Activated T-helper 1 cell treated with Interleukin-2 at 50 U/mL for 16 hours (primary cell): ENCODE data around the gene CDH22.

Source experiments
- DNase-seq: peaks from one replicate; pipeline ENCODE4 v3.0.0-alpha.2; 2020; ENCODE audit warnings: low read depth

Gene CDH22

DNA sequence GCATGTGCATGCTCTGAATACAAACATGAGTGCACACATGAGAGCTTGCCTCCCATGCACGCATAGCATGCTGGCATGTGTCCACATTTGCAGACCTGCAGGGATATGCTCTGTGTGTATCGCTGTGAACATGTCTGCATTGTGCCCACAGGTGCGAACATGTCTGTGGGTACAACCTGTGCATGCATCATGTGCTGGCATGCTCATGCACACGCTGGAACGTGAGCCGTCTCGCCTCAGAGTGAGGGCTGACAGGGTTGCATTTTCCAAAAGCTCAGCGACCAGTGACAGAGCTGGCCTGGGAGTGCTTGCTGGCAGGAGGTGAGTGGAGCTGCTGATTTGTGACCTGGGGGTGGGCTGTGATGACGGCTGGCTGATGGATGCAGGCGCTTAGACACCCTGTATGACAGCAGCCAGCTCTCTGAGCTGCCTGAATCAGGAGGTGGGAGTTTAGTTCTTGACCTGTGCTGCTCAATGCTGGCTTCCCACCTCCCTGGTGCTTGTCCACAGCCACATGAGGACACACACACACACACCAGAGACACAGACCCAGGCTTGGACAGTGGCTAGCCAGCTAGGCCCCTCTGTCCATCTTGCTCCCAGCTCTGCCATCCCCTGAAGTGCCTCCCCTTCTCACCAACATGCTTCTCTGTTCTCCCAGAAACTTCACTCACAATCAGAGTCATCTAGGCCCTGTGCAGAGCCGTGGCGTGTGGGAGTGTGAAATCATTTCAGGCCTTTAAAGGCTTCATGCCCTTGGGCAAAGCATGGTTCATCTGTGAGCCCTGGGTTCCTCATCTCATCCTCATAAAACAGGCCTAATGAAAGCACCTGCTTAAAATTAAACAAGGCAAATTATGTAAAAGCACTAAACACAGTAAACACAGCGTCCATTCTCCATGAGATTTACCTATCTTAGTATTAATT is 138.8 kb downstream of the CDH22 start:
- no peak for DNase-seq

DNA sequence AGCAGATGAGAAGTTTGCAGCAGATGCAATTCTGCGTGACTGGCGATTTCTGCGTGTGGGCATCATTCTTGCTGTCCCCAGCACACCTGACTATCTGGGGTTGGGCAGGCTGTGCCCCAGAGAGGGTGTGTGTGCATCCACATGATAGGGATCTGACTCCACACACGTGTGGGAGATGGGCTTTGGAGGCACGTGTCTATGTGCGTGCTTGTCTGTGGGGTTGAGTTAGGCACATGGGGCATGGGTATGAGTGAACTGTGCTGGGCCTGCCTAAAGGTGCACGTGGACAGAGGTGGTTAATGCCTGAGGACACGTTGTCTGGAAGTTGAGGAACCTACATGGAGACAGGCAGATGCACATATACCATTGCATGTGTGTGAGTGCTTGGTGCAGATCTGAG is 139.9 kb downstream of the CDH22 start:
- DNase-seq, result no peak

DNA sequence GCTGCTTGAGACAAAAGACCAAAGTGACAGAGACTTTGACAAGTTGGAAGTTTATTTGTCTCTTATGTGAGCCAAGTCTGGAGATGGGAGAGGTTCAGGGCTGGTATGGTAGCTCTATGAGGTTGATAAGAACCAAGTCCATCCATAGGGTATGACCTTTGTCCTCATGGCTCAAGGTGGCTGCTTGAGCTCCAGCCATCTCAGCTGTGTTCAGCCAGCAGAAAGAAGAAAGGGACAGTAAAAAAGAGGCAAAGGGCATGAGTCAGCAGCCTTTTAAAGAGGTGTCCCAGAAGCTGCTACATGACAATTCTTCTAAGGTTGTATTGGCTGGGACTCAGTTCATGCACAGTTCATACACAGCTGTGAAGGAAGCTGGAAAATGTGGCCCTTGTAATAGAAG is 141.2 kb downstream of the CDH22 start:
- no peak for DNase-seq

DNA sequence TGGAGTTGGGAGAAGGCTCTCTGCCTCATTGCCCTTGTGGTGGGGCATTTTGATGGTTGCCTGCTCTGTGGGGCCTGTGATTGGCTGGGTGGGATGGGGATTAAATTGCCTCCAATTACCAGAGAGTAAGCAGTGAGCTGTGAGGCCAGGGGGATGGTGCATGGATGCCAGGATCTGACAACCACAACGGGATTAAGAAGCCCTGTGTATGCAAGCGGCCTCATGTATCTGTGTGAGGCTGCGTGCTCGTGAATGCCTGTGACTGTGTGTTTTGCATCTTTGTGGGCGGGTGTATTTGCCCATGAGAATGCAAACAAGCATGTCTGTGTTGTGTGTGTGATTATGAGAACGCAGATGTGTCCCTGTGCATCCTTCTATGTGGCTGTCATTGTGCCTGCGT is 144.0 kb downstream of the CDH22 start:
- no peak for DNase-seq

DNA sequence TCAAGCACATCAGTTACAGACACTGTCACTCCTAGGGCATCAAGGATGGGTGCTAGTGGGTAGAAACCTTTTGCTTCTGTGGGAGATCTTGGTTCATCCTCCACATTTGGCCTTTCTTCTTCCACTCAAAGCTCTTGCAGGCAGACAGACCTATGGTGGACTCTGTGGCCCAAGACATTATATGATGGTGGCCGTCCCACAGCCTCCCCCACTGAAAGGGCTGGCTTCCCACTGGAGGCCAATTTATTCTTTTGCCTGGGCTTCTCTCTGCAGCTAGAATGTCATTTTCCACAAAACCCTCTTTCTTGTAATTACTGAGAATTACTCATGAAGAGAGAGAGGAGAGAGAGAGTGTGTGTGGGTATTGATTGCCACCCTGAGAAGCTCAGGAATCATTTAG is 146.4 kb downstream of the CDH22 start:
- no peak for DNase-seq

DNA sequence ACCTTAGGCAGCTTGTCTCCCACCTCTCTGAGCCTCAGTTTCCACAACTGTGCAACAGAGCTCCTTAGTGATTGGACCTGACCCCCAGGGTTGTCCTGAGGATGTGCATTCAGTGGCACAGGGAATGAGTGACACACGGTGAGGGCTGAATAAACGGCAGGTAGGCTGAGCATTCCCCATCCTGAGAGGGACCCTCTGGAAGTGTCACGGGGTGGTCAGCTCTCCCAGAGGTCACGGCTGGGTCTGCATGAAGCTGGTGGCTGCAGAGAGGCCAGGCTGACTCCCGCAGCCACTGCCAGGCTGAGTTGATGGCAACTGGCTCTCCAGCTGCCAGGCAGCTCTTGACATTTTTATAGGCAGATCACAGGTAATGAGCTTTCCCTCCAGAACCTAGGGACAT is 147.6 kb downstream of the CDH22 start:
- no peak for DNase-seq

DNA sequence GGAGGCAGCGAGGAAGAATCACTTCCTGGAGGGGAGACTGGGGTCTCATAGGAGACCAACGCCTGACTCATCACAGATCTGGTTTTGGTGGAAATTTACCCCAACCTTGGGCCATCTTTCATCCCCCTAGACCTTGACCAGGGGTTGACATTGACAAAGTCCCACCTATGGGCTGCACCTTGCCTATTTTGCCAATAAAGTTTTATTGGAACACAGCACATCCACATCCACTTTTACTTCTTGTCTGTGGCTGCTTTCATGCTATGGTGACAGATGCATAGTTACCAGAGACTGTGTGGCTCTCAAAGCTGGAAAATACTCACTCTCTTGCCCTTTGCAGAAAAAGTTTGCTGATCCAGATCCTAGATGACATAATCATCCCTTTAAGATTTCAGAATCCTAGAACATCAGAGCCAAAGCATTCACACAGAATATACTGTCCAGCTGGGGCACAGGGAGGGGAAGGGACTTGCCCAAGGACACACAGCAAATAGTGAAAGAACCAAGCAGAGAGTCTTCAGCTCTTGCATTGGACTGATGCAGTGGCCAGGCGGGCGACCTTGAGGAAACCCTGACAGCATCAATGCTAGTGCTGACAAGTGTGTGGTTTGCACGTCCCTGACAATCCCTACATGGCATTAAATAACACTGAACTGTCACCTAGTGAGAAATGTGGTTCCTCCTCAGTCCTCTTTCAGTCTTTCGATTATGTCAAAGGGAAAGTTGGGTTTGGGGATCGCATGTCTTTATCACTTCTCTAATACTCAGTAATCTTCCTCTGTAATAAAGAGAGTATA is 149.0 kb downstream of the CDH22 start:
- no peak for DNase-seq

DNA sequence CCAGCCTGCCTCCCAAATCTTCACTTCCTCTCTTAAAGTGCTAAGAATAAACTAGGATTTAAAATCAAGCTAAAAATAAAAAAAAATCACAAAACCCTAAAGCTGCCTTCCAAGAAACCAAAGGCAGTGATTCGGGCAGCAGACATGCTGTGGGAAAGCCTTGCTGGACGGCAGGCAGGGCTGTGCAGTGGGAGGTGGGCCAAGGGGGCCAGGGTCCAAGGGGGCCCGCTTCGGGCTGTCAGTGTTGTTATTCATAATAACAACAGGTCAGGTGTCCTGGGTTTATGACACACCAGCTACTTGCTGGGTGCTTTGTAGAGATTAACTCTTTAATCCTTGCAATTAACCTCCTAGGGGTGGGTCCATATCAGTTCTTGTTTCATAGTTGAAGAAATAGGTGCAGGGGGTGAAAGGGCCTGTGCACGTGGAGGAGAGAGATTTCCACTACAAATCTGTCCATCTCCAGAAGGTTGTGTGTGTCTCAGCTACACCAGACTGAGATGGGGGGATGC is 149.8 kb downstream of the CDH22 start:
- no peak for DNase-seq

DNA sequence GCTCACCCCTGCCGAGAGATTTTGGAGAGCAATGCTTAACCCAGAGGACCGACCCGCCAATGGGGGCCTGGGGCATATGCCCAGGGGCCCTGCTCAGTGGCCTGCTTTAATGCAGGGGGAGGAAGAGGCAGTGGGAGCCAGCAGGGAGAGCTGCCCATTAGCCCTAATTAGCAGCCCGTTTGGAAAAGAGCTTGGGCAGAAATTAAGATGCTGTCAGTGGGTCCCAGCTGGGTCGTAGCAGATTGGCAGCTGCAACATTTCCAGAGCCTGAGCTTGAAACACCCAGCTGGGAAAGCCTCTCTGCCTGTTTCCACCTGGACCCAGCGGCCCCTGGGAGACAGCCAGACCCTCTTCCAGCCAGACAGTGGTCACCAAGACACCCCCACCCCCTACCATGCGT is 150.7 kb downstream of the CDH22 start:
- DNase-seq, result no peak

DNA sequence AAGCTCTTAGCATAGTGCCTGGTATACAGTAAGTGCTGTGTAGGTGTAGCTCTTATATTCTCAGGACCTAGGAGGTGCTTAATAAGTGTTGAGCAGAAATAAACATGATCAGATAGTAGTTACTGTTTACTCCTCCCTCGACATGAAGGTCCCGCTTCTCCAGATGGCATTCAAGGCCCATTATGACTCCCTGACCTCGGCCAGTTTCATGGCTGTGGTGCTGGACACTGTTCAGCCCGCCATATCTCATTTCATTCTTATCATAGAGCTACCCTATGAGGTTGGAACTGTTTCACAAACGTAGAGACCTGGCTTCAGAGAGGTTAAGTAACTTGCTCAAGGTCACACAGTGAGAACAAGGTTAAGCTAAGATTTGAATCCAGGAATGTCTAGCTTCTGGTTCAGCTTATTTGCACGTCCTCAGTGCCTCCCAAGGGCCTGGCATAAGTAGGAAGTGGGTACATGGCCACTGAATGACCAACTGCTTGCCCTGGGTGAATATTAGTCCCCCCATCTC is 151.2 kb downstream of the CDH22 start:
- DNase-seq, result no peak

DNA sequence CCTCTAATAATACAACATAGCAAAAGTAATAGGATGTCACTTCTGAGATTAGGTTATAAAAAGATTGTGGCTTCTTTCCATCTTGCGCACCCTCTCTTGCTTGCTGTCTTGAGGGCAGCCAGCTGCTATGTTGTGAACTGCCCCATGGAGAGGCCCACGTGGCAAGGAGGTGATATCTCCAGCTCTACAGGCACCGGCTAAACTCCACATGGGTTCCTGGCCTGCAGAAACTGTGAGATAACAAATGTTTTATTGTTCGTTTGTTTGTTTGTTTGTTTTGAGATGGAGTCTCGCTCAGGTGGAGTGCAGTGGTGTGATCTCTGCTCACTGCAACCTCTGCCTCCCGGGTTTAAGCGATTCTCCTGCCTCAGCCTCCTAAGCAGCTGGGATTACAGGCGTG is 152.2 kb downstream of the CDH22 start:
- no peak for DNase-seq

DNA sequence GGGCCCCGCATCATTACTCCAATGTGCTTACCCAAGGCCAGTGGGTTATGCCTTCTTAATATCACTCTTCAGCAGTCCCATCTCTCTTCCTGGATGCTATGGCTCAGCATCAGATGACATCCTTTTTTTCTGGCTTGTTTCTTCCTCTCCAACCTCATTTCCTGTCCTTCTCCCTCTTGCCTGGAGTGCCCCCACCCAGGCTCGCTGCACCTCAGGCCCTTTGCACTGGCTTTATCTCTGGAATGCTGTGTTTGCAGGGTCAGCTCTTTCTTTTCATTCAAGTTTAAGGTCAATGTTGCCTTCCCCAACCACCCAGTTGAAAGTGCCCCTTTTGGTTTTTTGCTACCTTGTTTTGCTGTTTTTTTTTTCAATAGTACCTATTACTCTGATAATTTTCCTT is 153.5 kb downstream of the CDH22 start:
- DNase-seq, result no peak

DNA sequence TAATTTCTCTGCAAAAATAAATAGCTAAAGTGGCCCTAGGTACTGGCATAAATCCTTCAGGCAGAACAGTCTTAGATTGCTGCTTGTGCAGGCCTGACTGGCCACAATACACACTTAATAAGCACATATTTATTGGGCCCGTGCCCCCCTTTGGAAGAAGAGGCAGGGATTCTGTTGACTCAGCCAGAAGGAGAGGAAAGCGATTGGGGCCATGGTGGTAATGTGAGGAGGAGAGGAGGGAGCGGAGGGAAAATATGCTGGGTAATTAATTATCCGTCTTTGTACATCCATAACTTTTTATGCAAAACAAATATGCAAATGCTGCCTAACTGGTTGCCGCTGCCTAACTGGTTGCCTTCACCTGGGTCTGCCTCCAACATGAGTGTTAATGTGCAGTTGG is 154.0 kb downstream of the CDH22 start:
- DNase-seq, result no peak

DNA sequence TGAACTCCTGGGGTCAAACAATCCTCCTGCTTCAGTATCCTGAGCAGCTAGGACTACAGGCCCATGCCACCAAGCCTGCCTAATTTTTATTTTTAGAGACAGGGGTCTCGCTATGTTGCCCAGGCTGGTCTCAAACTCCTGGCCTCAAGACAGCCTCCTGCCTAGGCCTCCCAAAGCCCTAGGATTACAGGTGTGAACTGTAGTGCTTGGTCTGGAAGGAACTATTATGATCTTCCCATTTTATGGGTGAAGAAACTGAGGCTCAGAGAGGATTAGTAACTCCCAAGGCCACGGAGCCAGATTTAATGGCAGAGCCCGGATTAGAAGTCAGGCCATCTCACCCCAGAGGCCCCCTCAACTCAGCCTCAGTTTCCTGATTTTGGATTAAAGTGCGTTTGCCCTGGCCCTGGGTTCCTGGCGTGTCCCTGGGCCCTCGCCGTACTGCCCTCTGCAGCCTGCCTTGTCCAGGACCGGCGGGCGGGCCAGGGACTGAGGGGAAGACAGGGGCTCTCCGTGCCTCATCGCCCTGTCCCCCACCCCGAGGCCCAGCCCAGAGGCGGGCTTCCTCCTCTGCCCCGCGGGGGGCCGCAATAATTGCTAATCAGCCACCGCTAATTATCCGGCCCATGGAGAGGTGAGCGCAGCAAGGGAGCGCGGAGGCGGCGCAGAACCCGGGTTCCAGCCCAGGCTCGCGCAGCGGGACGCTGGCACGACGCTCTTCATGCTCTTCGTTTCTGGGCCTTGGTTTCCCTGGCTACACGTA is 155.3 kb downstream of the CDH22 start:
- no peak for DNase-seq

DNA sequence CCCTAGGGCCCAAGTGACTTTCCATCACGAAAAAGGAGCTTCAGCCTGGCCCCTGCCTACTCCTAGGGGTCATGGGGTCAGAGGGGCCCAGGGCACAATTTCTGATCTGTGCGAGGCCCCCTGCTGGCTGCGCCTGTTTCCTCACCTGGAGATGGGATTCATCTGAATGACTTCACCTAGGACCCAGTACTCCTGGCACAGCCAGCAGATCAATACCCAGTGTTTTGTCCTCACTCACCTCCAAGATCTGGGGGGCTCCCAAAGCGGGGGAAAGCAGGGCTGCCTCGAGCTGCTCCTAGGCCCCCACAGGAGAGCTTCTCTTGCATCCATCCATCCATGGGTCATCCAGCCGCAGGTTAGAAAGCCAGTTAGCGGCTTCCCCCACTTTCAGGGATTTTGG is 156.4 kb downstream of the CDH22 start:
- DNase-seq, result no peak

DNA sequence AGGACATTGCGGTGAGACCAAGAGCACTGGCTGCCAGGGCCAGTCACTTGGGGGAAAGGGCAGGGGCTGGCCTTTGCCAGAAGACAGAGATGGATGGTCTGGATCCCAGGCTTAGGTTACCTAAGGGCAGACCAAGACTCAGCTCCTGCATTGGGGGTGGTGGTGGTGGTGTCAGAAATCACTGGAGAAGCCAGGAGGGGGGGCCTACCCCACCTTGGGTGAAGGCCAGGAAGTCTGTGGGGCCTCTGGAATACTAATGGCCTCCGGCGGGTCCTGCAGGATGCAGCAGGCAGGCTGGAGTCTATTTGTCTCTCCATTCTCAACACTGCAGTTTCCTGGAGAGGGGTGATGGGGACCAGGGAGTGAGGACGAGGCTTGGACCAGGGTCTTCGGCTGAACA is 157.4 kb downstream of the CDH22 start:
- no peak for DNase-seq

DNA sequence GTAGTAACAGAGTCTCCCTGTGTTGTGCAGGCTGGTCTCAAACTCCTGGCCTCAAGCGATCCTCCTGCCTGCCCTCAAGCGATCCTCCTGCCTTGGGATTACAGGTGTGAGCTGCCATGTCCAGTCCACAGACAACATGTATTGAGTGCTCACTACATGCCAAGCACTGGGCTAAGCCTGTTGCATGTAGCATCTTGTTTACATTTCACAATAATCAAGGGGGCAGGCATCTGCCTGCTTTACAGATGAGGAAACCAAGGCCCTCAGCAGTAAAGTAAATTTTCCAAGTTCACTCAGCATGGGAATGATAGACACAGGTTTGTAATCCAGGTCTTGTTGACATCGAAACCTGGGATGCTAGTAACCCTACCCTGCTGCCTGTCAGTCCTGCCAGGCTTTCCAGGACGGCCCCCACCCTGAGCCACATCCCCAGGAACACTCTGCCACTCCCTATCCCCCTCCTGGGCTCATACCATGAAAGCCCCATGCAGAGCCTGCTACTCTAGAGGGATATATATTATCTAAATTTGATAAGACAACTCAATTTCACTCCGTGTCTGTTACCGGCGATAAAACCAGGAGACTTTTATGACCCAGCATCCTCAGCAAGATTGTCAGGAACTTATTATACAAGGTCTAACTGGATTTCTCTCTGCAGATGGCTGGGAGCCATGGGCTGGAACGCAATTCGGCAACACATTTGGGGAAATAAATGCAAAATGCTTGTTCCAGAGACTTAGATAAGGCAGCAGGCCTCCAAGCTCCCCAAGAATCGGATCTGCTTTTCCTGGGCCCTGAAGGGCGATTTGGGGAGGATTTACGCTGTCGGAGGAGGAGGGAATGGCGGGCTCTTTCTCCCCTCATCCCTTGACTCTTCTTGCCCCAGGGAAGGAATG is 159.7 kb downstream of the CDH22 start:
- DNase-seq, result no peak

DNA sequence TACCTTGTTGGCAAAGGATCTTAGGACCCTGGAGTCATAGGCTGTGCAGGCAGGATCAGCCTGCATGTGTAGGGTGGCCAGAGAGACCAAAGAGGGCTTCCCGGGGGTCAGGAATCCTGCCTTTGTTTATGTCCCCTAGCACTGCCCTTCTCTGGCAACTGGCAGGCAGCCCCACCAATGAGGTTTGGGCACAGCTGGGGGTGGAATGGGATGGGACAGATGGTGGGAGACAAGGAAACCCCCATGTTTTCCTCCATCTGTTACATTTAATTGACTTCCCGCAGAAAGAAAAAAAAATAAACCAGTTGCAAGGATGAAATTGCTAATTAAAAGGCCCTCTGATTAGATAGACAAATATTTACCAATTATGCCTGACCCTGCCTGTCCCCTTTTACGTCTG is 162.6 kb downstream of the CDH22 start:
- DNase-seq, result no peak

DNA sequence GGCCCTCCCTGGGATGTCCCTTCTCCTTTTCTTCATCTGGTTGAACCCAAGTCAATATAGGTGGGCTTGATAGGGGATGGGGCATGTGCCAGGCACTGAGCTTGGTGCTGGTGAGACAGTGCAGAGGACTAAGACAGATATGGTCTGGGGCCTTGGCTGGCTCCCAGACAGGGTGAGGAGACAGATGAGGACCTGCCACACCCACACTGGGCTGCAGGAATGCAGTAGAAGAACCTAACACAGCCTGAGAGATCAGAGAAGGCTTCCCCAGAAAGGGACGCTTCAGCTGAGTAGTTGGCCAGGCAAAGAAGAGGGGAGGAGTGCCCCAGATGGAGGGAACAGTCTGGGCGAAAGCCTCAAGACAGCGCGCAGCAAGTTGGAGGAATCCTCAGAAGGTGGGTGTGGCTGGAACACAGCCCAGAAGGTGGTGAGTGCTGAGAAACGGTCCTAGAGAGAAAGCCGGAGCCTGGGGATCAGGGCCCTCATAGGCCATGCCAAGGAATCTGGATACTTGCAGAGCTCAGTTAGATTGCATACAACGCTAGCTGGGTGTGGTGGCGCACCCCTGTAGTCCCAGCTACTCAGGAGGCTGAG is 163.8 kb downstream of the CDH22 start:
- no peak for DNase-seq

DNA sequence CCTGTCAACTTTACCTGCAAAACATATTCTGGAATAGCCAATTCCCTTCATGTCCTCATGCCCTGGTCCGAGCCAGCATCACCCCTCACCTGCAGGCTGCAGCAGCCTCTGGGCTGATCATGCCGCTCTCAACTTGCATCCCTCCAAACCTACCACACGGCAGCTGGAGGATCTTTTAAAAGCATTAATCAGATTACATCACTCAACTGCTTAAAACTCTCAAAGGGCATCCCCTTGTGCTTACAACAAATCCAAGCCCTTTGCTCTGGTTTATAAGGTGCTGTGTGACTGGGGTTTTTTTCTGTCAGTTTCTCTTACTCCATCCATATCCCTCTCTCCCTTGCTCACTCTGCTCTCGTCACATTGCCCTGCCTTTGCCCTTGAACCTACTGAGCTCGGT is 166.2 kb downstream of the CDH22 start:
- no peak for DNase-seq
